Adrenal gland (tissue), 19 donors: Measurements from ENCODE around the gene OAS2. TPM values are rescaled to one million over a fixed set of nuclear protein-coding genes. Genes with fewer than 3 reads are reported as not detected.

Experiments
- DNase-seq, 7 donors: peaks; one replicate each; pipeline ENCODE4 v3.0.0-alpha.2; 2019 to 2020
- H3K27ac ChIP-seq, 5 donors: fragments of 200-600 bp; sonication (generic) in 4 of 5; 1 replicate in 3 of 5; 2 replicates in 2 of 5; pipeline versions ENCODE4 v1.5.1 to v1.8.0; 2016 to 2020; ENCODE audit warnings: mild to moderate bottlenecking in 1 of 5
- H3K27me3 ChIP-seq: fragments of 200-600 bp; 2 replicates; pipeline ENCODE4 v1.8.0; 2021
- H3K36me3 ChIP-seq, 2 donors: fragments of 200-600 bp; replicated peaks in 1 of 2; 1 replicate in 1 of 2; 2 replicates in 1 of 2; pipeline versions ENCODE4 v1.5.1 to v1.8.0; 2018 to 2022
- H3K4me1 ChIP-seq, 2 donors: fragments of 200-600 bp; replicated peaks in 1 of 2; 1 replicate in 1 of 2; 2 replicates in 1 of 2; pipeline versions ENCODE4 v1.5.1 to v1.8.0; 2018 to 2021
- H3K4me3 ChIP-seq, 4 donors: fragments of 200-600 bp; sonication (generic) in 3 of 4; one replicate each; pipeline ENCODE4 v1.5.1; 2016 to 2018
- H3K9me3 ChIP-seq, 3 donors: fragments of 200-600 bp; sonication (generic) in 1 of 3; replicated peaks in 1 of 3; 1 replicate in 2 of 3; 2 replicates in 1 of 3; pipeline versions ENCODE4 v1.5.1 to v1.8.0; 2016 to 2021
- POLR2A ChIP-seq, 2 donors: fragments of 450-650 bp; IDR thresholded peaks; one replicate each; pipeline ENCODE4 v1.6.1; 2017; ENCODE audit warnings: antibody characterized with exemption in 2 of 2, mild to moderate bottlenecking in 2 of 2, moderate library complexity in 1 of 2
- WGBS, 4 donors: extraction: QIAGEN DNeasy Blood & Tissue Kit in 2 of 4; methylation state at CpG; one replicate each; pipeline versions ENCODE4 v1.1.5 to v1.1.7; 2013 to 2017; 5-methylcytosine and 5-hydroxymethylcytosine counted together
- intact Hi-C, 2 donors: fragments of 100-400 bp; cut with DNase I; formaldehyde crosslinking; loops; one replicate each; pipeline versions ENCODE4 v1.14.1 to v1.15.0; 2022 to 2023
- long read RNA-seq, 10 donors: library from polyadenylated mRNA in 3 of 10; unstranded in 2 of 10; stranded (forward) in 1 of 10; transcript quantifications; one replicate each; pipeline ENCODE4 v2.0.0 and lab custom pipeline, GENCODE V29; 2021 to 2026
- polyA plus RNA-seq, 3 donors: library from polyadenylated mRNA; stranded (reverse); fragments of 200-250 nt in 2 of 3; fragments of 350-450 nt in 1 of 3; fragmentation: Illumina TruSeq in 1 of 3; extraction: RNeasy Lipid Tissue Mini Kit (QIAGEN cat#74804) in 1 of 3; gene quantifications; one replicate each; pipeline ENCODE4 v1.2.3, GENCODE V29; 2013 to 2014
- total RNA-seq, 9 donors: library from RNA; depleted of rRNA in 4 of 9; stranded (reverse); fragments of >200 nt in 4 of 9; fragments of 120-200 nt in 1 of 9; fragmentation: NEBNext Ultra II Directional in 1 of 9; extraction: Animal tissue kit (Norgen Biotek cat#: 25700) in 1 of 9; gene quantifications; one replicate each; pipeline versions ENCODE4 v1.1.0 to v1.2.4, GENCODE V29; 2013 to 2023
- TF ChIP-seq, protein P1 (sequence below), 6 experiments: fragments of 450-650 bp in 4 of 6; fragments of 200-600 bp in 2 of 6; sonication (generic) in 1 of 6; IDR thresholded peaks; 1 replicate in 5 of 6; 2 replicates in 1 of 6; pipeline versions ENCODE4 v1.5.1 to v1.8.0; 2016 to 2021; ENCODE audit warnings: antibody characterized with exemption in 6 of 6, mild to moderate bottlenecking in 2 of 6, moderate library complexity in 1 of 6
- donor health status: healthy with polysubstance abuse.
- donor health status: Bipolar disorder and iron deficiency.
- donor health status: DM: yes; HTN: yes; CAD: no.
- donor health status: DM: no; HTN: no; CAD: no.
- donor health status: DM: no; HTN: no; CAD: no.
- donor health status: DM: yes; HTN: yes; CAD: no.

Gene OAS2, protein sequence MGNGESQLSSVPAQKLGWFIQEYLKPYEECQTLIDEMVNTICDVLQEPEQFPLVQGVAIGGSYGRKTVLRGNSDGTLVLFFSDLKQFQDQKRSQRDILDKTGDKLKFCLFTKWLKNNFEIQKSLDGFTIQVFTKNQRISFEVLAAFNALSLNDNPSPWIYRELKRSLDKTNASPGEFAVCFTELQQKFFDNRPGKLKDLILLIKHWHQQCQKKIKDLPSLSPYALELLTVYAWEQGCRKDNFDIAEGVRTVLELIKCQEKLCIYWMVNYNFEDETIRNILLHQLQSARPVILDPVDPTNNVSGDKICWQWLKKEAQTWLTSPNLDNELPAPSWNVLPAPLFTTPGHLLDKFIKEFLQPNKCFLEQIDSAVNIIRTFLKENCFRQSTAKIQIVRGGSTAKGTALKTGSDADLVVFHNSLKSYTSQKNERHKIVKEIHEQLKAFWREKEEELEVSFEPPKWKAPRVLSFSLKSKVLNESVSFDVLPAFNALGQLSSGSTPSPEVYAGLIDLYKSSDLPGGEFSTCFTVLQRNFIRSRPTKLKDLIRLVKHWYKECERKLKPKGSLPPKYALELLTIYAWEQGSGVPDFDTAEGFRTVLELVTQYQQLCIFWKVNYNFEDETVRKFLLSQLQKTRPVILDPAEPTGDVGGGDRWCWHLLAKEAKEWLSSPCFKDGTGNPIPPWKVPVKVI
- total RNA-seq (10 to 100 TPM in 3 of 9 donors, 1 to 10 TPM in 6; 2.5 to 29.1 (median 8.3) TPM), polyA plus RNA-seq (10 to 100 TPM in 1 of 3 donors, 1 to 10 TPM in 2; 3.5 to 30.4 (median 9.5) TPM)
- long read RNA-seq, donor 1, partial matches to known transcripts, result 0 of 1 reads
- long read RNA-seq, donor 1, other reads (novel, unspliced or antisense), result 0 of 1 reads
- long read RNA-seq, donor 2, partial matches to known transcripts, result 0 of 1 reads
- long read RNA-seq, donor 2, other reads (novel, unspliced or antisense), result 0 of 1 reads
- long read RNA-seq, donor 3, full-length matches to known transcripts, result 1 of 1 reads
- long read RNA-seq, donor 3, partial matches to known transcripts, result 0 of 1 reads
- long read RNA-seq, donor 3, other reads (novel, unspliced or antisense), result 0 of 1 reads
- long read RNA-seq, donor 4, result 0 reads
- long read RNA-seq, donor 5, full-length matches to known transcripts, result 6 of 6 reads
- long read RNA-seq, donor 5, partial matches to known transcripts, result 0 of 6 reads
- long read RNA-seq, donor 5, other reads (novel, unspliced or antisense), result 0 of 6 reads
- long read RNA-seq, donor 6, partial matches to known transcripts, result 0 of 1 reads
- long read RNA-seq, donor 6, other reads (novel, unspliced or antisense), result 0 of 1 reads
- long read RNA-seq, donor 7, result 0 reads
- long read RNA-seq, donor 8, partial matches to known transcripts, result 0 of 1 reads
- long read RNA-seq, donor 8, other reads (novel, unspliced or antisense), result 0 of 1 reads
- long read RNA-seq, donor 9, result 0 reads
- long read RNA-seq, donor 10, result 0 reads

- peak; percentile 22 to 86 (median 67) for DNase-seq
- WGBS, 4 donors, result 32 to 47% (median 35%) methylated on average over 13 to 19 of the region's 19 CpGs
- intact Hi-C loops, result no loop called here
- H3K4me1 ChIP-seq, result peaks cover 0 to 5% of the 10 kb centered on the region in 2 donors
- no peaks in the 10 kb centered on the region for H3K9me3 ChIP-seq
- no peaks in the 10 kb centered on the region for H3K27me3 ChIP-seq
- no peaks in the 10 kb centered on the region for H3K36me3 ChIP-seq
- peak within 1 kb of the TSS in 2 of 4 donors; percentile 24 to 48 for H3K4me3 ChIP-seq
- H3K27ac ChIP-seq, result peak within 1 kb of the TSS; percentile 48 to 92 (median 65)
- TF ChIP-seq, protein P1, sequence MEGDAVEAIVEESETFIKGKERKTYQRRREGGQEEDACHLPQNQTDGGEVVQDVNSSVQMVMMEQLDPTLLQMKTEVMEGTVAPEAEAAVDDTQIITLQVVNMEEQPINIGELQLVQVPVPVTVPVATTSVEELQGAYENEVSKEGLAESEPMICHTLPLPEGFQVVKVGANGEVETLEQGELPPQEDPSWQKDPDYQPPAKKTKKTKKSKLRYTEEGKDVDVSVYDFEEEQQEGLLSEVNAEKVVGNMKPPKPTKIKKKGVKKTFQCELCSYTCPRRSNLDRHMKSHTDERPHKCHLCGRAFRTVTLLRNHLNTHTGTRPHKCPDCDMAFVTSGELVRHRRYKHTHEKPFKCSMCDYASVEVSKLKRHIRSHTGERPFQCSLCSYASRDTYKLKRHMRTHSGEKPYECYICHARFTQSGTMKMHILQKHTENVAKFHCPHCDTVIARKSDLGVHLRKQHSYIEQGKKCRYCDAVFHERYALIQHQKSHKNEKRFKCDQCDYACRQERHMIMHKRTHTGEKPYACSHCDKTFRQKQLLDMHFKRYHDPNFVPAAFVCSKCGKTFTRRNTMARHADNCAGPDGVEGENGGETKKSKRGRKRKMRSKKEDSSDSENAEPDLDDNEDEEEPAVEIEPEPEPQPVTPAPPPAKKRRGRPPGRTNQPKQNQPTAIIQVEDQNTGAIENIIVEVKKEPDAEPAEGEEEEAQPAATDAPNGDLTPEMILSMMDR (IDR thresholded peaks at IDR 0.05), result no peak
- peak; percentile 41 to 67 for TF ChIP-seq POLR2A (IDR thresholded peaks at IDR 0.05)
Measured at GRCh38 chr12:112978163-112979040, at the start of gene OAS2. Gene OAS2 (plus strand): TSS chr12:112978519. CDS start chr12:112978609, 90 bp downstream.

DNA sequence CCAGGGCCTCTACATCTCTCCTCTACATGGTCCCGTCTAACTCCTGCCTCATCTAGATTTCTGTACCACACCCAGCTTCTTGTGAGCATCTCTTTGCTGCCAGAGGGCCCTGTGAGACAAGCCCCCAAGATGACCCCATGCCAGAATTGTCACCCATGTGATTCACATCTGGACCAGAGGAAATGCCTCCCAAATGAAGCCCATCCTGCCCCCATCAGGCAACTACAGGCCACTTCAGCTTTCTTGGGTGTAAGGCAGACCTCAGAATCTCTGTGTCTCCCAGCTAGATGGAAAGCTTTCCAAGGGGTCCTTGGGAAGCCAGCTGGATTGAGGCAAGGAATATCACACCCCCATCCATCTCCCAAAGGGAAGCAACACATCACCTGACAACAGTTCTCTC, 49.3 kb upstream of the OAS2 start:
- H3K27ac ChIP-seq, result no peak overlapping the region
- no peaks in the 10 kb centered on the region for H3K27me3 ChIP-seq
- TF ChIP-seq, protein P1 (IDR thresholded peaks at IDR 0.05), result no peak
- no peak for TF ChIP-seq POLR2A (IDR thresholded peaks at IDR 0.05)
- no peak overlapping the region for H3K4me3 ChIP-seq
- H3K4me1 ChIP-seq, result no peaks in the 10 kb centered on the region
- WGBS, 4 donors, result 78 to 100% (median 86%) methylated on average over 1 of the region's 1 CpG
- DNase-seq, result peak in 1 of 7 donors; percentile 30
- H3K36me3 ChIP-seq, result no peaks in the 10 kb centered on the region
- intact Hi-C loops, result no loop called here
- no peaks in the 10 kb centered on the region for H3K9me3 ChIP-seq

DNA sequence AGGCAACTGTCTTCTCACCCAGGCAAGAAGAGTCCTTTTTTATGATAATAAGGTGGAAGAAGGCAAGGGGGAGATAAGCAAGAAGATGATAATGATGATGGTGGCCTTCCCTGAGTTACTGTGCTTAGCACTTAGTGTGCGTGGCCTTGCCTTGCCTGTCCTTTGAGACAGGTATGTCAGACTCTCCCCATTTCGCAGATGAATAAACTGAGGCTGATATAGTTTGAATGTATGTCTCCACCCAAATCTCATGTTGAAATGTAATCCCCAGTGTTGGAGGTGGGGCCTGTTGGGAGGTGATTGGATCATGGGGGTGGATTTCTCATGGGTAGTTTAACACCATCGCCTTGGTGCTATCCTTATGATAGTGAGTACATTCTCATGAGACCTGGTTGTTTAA, 48.6 kb upstream of the OAS2 start:
- WGBS, 4 donors, result 90 to 97% (median 94%) methylated on average over 3 of the region's 3 CpGs
- Histone ChIP-seq H3K36me3 (no peaks in the 10 kb centered on the region), H3K27ac (no peak overlapping the region), H3K27me3 (no peaks in the 10 kb centered on the region), H3K9me3 (no peaks in the 10 kb centered on the region), H3K4me1 (no peaks in the 10 kb centered on the region), H3K4me3 (no peak overlapping the region)
- TF ChIP-seq, protein P1 (IDR thresholded peaks at IDR 0.05), result no peak
- TF ChIP-seq POLR2A (IDR thresholded peaks at IDR 0.05), result no peak
- no peak for DNase-seq
- intact Hi-C loops, result no loop called here
